NOMO-1 treated with DMSO at 0.1 percent for 48 hours (cell line): ENCODE results near the gene MYRF.

Experiments
- DNase-seq: peaks from one replicate; lab custom pipeline; 2025; ENCODE audit not compliant: unreplicated experiment; lab: John Stamatoyannopoulos, UW

The MYRF gene

DNA sequence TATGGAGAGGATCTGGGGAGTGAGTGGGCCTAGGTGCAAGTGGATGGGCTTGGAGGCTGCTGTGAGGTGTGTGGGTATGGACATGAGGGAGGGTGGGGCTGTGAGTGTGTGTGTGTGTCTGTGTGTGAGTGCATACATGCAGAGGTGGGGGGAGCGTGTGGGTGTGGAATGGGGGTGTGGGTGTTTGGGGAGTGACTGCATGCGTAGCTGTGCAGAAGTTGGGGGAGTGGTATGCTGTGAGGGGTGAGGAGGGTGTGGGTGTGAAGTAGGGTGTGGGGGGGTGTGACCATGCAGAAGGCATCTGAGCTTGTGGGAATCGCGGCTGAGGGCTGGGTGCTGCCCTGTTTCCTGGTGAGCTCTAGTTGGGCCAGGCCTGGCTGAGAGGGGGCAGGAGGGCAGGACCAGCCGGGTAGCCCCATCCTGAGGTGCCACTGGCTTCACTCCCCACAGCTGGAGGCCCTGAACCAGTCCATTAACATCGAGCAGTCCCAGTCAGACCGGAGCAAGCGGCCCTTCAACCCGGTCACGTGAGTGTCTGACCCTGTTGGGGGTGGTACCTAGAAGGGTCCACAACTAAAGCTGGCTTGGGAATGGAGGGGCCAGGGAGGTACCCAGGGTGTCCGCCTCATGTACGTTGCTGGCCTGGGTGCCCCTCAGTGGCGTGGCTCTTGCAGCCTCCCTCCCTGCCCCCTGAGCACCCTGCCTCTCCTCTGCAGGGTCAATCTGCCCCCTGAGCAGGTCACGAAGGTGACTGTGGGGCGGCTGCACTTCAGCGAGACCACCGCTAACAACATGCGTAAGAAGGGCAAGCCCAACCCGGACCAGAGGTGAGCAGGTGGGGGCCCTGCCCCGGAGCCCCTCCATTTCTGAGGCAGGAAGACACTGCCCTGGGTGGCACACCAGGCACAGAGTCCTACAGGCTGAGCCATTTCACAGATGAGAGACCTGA lies 23.4 kb downstream of the MYRF start:
- no peak for DNase-seq

DNA sequence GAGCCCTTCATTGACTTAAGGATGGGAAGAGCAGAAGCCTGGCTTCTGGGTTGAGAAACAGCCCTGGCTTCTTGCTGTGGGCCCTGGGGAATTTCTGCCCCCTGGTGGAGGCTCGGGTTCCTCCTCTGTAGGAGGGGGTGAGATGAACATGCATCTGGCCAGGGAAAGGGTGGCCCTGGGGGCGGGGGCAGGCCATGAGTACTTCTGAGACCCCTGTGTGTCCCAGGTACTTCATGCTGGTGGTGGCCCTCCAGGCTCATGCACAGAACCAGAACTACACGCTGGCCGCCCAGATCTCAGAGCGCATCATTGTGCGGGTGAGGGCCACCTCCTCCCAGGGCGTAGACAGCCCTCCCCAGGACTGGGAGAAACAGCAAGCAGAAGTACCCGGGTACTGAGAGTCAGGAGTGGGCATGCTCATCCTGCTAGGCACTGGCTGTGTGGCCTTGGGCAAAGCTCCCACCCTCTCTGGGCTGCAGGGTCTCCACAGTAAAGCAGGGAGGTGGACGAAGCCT lies 24.2 kb downstream of the MYRF start:
- peak; percentile 48 for DNase-seq

DNA sequence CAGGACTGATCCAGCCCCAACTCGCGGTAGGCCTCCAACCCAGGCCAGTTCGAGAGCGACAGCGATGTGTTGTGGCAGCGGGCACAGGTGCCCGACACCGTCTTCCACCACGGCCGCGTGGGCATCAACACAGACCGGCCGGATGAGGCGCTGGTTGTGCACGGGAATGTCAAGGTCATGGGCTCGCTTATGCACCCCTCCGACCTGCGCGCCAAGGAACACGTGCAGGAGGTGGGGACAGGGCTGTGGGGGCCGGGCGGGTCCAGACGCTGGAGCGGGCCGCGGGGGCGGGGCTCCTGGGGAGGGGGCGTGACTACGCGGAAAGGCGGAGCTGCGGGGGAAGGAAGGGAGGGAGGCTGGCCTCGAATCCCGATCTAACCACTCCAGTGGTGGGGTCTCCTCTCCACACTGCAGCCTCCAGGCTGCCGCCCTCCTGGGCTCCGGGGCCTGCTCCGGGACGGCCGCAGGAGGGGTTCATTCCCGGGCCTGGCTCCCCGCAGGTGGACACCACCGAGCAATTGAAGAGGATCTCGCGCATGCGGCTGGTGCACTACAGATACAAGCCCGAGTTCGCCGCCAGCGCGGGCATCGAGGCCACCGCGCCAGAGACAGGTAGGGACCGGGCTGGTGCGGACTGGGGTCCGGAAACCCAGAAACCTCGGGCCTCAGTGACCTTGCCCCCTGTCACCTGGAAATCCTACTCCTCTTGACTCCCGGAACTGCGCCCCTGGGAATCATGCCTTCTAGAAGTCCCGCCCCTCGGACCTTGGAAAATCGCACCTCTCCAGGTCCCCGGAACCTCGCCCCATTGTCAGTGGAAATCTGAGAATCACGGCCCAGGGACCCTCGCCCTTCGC lies 25.0 kb downstream of the MYRF start:
- DNase-seq, result no peak

DNA sequence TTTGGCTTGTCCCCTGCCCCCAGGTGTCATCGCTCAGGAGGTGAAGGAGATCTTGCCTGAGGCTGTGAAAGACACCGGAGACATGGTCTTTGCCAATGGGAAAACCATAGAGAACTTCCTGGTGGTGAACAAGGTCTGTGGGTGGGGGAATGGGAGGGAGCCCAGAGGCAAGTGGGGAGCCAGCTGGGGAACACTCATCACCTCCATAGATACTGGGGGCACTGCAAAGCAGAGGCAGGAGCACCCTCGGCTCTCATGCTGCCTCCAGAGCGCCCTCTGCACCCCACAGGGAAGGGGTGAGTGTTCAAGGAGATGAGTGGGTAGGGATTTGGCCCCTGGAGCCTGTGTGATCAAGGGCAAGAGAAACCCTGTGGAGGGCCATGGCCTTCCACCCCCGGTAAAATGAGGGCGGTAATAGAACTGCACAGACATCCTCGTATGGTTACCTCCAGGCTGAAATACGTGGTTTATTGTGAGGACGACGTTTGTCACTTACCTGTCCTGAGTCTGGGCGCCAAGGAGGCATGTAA lies 26.0 kb downstream of the MYRF start:
- no peak for DNase-seq

DNA sequence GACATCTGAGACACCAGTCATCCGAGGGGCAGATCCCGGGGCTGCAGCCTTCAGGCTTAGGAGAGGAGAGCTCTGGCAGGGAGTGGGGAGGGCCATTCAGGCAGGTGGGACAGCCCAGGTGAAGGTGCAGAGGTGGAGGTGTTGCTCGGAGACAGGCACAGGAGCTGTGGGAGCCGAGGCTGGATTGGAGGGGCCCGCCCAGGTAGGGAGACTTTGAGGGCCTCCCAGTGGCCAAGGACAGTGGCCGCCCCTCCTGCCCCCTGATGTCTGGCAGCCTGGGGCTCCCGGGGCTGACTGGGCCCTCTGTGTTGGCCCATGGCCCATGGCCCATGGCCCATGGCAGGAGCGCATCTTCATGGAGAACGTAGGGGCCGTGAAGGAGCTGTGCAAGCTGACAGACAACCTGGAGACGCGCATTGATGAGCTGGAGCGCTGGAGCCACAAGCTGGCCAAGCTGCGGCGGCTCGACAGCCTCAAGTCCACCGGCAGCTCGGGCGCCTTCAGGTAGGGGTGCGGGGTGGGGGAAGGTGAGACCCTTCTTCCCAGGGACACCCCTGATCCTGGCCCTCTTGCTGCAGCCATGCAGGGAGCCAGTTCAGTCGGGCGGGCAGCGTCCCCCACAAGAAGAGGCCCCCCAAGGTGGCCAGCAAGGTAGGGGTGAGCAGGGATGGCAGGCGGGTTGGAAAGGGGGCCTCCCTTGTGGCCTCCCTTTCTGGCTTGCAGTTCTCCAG lies 26.6 kb downstream of the MYRF start:
- no peak for DNase-seq

DNA sequence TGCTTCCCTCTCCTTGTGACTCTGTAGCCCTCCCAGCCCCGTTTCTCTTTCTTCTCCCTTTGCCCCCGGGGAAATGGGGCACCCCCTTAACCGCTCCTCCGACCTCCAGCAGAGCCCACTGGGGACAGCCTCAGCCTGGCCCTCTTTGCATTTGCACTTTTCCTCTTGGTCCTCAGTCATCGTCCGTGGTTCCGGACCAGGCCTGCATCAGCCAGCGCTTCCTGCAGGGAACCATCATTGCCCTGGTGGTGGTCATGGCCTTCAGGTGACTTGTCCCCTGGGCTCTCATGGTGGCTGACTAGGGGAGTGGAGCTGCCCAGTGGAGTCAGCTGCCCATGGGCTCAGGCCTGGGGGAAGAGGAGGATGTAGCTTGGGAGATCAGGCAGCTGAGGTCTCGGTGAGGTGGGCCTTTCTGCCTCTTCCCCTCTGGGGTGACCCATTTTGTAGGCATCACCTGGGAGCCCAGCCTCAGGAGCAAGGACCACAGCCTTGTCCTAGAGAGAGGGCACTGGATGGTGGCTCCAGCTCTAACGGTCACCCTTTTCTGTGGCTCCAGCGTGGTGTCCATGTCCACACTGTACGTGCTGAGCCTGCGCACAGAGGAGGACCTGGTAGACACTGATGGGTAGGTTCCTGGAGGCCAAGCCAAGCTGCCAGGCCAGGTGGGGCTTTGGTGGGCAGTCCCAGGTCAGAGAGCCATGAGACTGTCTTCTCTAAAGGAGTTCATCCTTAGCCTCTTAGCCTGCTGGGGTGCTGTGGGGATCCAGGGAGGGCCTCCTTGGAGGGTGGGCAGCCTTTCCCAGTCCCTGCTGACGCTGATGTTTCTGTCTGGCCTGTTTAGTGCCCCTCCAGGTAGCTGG lies 27.5 kb downstream of the MYRF start:
- DNase-seq, result no peak

DNA sequence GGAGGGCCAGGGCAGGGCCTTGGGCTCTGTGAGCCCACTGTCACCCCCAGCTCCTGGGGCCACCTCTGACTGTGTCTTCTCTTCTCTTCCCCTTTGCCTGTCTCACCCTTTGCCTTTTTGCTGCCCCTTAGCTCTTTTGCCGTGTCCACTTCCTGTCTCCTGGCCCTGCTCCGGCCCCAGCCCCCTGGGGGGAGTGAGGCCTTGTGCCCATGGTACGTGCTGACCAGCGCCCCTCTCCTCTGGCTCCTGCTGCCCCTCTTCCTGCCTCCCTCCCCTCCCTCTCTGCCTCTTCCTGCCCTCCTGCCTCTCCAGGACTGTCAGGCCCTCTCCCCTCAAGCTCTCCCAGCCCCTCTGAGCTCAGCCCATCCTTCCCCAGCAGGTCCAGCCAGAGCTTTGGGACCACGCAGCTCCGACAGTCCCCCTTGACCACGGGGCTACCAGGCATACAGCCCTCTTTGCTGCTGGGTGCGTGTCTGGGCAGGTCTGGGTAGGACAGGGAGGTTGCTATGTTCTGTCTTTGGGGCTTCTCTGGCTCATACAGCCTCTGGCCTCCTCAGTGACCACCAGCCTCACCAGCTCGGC lies 28.2 kb downstream of the MYRF start:
- DNase-seq, result no peak

DNA sequence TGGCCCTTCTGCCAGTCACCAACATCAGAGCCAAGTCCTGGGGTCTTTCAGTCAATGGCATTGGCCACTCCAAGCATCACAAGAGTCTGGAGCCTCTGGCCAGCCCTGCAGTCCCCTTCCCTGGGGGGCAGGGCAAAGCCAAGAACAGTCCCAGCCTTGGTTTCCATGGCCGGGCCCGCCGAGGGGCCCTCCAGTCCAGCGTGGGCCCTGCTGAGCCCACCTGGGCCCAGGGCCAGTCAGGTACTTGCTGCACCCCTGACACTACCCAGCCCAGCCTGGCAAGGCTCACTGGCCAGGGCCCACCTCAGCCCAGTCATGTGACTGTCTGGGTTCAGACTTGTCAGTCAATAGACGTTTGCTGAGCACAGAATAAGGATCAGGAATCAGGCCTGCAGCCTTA lies 29.1 kb downstream of the MYRF start:
- DNase-seq, result no peak

DNA sequence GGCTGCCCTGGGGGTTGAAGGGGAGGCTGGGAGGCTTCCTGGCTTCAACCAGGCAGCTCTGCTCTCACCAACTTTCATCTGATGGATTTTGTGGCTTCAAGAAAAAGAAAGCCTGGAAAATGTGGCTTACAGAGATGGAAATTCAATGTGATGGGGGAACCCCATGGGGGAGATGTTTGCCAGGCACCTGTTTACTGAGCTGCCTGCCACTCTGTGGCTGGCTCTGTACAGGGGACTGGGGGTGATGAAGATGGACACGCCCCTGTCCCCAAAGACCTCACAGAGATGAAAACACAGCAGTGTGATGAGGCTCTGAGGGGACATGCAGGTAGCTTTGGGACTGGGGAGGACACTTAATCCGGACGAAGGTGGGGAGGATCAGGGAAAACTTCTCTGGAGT lies 29.9 kb downstream of the MYRF start:
- no peak for DNase-seq

DNA sequence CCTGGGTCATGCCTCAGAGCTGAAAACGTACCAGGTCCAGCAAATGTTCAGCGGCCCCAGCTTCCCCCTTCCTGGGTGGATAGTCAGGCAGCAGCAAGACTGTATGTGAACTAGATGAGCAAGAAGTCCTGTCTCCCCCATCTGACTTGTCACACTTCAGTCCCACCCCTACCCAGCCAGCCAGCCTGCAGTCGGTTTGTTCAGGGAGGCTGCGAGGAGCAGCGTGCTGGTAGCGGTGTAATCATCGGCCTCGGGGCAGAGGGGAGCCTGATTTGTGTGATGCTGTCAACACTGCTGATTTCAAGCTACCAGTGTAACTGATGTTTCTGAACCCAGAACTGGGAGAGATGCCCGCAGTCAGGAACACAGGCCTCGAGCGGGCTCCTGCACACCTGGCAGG lies 30.4 kb downstream of the MYRF start:
- DNase-seq, result no peak

DNA sequence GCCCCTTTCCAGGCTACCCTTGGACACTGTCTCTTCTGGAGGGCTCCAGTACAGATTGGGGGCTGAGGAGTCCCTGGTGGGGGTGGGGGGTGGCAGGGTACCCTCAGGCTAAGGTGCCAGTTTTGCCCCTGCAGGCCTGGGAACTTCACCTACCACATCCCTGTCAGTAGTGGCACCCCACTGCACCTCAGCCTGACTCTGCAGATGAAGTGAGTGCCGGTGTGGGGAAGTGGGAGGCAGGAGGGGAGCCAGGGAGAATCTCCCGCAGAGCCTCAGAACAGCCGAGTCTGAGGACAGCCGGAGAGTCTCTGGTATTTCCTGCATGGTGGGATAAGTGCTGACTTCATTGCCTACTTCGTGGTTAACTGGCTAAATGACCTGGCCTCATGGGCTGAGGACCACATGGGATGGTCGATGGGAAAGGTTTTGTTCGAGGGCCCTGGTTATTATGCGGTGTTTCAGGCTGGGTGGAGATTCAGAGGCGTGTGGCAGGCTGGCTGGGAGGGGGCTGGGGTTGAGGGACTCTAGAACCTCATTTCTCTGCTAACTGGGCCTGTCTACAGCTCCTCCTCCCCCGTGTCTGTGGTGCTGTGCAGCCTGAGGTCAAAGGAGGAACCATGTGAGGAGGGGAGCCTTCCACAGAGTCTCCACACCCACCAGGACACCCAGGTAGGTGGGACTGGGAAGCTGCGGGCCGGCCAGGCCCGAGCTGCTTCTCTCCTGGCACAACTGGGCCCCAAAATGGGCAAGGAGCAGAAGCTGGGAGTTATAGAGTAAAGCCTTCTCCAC lies 31.5 kb downstream of the MYRF start:
- no peak for DNase-seq

DNA sequence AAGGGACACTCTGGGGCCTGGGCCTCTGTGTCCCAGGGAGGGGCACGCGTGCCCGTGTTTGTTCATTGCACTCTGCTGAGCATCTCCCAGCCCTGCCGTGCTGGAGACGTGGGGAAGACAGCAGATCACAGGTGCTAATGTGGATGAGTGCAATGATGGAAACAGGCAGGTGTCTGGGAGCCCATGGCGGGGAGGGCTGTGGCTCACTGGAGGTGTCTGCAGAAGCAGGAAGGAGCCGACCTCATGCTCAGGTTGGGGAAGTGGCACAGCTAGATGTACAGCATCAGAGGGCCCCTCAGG lies 32.0 kb downstream of the MYRF start:
- DNase-seq, result no peak

DNA sequence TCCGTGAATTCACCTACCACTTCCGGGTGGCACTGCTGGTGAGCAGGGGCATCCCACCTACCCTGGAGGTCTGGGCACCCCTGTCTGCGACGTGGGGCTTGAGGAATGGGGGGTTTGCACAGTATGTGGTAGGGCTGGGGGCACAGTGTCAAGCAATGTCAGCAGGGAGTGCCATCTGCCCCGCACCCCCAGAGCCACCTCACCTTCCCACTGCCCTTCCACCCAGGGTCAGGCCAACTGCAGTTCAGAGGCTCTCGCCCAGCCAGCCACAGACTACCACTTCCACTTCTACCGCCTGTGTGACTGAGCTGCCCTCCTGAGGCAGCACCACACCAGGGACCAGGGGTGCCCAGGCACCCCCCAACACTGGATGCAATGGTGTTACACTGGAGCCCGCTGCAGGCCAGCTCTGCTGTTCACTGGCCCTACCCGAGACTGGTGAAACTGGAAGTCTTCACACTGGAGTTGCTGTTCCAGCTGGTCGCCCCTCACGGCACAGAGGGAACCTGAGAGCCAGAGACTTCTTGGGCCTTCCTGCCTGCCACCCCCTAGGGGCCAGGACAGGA lies 33.5 kb downstream of the MYRF start:
- no peak for DNase-seq

DNA sequence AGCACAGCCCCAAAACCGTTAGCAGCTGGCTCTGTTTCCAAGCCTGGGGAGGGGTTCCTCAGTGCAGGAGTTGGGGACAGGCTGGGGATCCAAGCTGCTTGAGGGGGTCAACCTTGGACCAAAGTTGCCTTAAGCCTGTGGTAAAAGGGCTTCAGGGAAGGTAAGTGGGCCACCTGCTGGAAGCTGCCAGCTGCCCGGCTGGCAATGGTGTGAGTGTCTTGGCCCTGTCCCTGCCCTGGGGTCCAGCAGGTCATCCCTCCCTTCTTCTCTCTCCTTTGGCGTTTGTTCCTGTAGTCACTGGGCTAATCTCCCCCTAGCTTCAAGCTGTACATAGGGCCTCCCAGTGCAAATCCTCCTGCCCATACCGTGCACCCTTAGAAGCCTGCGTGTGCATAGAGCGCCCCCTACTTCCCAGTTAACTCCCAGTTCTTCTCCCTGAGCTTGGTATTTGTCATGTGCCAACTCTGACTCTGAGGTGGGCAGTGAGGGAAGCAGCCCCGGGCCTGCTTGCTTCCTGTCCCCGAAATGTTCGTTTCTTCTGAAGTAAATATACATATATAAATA lies 35.6 kb downstream of the MYRF start:
- peak; percentile 30 for DNase-seq

DNA sequence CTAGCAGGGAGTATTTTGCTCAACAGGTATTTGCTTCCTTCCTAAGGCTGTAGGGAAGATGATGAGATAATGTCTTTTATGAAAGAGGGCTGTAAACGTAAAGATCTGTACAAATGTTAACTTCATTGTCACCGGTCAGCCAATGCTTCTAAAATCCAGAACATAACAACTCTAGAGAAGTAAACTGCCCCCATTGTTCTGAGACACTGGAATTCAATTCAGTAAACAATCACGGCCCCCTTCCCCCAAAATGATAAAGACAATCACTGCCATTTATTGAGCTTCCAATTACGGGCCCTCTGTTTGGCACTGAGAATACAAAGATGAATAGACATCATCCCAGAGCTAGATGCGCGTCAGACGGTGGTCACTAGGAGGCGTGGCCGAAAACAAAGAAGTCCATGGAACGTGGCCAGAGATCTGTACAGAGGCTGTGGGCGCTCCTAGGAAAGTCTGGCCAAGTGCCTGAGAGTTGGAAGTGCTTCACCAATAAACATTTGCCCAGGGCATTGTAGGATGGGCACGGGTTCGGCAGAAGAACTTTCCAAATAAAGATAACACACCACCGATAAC lies 39.4 kb downstream of the MYRF start:
- DNase-seq, result peak; percentile 72

DNA sequence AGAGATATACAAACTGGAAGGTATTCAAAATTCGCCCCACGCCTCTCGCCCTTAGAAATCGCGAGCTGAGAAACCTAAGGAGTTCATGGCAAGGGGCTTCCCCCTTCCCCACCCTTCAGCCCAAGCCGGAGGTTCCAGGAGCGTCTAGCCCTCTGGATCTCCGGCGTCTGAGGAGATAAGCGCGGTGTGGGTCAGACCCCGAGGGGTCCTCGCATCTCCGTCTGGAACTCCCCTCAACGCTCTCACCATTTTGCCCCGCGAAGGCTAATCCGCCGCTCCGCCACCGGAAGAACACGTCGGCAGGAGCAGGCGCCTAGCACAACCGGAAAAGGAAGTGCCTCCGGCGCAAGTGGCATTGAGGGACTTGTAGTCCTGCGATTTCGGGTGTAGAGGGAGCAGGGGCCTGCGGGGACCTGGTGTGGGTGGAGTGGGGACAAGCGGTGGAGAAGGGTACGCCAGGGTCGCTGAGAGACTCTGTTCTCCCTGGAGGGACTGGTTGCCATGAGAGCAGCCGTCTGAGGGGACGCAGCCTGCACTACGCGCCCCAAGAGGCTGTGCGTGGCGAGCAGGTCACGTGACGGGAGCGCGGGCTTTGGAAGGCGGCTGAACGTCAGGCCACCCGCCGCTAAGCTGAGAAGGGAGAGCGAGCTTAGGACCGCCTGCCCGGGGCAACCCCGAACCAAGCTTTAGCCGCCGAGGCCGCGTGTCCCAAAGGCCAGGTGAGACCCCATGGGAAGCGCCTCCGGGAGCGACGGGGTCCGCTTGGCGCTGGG lies 40.1 kb downstream of the MYRF start, which contains the start of the genes FEN1 and TMEM258:
TSS of gene FEN1 (plus strand) at position 602 of the 773 bp plus-strand sequence. CDS start 2,451 bp downstream, outside the sequence.
TSS of gene TMEM258 (minus strand) at position 290 of the 773 bp plus-strand sequence. CDS start at position 249, 41 bp downstream.
- peak; percentile 90 for DNase-seq
